ENCODE measurements around the gene PALM2AKAP2.

Gene PALM2AKAP2

GRCh38 chr9:109771796-109772531, 8.0 kb upstream of the PALM2AKAP2 start:
- DNase-seq (ENCODE audit: low read depth in 1 of 2, low spot score in 1 of 2), result no peak

DNA sequence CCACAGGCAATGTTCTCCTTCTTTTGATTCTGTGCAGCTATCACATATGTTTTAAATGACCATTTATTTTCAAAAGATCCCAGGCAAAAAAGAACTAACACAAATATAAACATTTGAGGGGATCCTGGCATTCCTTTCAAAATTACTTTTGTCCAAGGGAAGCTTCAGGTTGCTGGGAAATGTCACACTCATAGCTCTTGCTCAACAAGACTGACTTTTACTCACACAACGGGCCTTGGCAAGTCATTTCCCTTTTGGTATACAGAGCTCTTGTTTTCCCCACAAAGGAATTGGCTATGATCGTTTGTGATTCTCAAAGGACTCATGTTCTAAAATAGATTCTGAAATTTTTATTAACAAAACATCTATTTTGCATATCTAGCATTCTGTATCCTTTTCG, 4.5 kb upstream of the PALM2AKAP2 start:
- DNase-seq (ENCODE audit: low read depth in 1 of 2, low spot score in 1 of 2), result no peak

DNA sequence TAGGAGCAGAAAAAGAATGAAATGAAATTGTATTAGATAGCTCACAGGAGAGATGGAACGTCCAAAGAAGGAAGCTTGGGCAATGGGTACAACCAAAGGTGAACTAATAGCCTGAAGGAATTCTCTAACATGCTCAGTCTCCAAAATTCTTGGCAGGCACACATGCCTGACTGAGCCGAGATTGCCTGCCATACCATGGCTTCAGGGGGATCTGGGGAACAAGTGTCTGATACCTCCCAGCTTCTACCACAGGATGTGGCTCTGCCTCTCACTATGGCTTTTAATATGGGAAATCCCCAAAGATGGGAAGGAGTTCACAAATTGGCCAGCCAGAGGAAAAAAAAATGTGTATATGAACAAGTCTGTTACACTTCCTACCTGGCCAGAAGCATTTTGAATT, 3.6 kb upstream of the PALM2AKAP2 start:
- DNase-seq (ENCODE audit: low read depth in 1 of 2, low spot score in 1 of 2), result no peak

- DNase-seq (ENCODE audit: low read depth in 1 of 2, low spot score in 1 of 2), result no peak
Measured at GRCh38 chr9:109780453-109781033, 545 bp downstream of the PALM2AKAP2 start.

GRCh38 chr9:109781086-109781485, 1.1 kb downstream of the PALM2AKAP2 start:
- DNase-seq (ENCODE audit: low read depth in 1 of 2, low spot score in 1 of 2), result no peak

- no peak for DNase-seq (ENCODE audit: low read depth in 1 of 2, low spot score in 1 of 2)
Measured at GRCh38 chr9:109781541-109782197, 1.7 kb downstream of the PALM2AKAP2 start.

- DNase-seq (ENCODE audit: low read depth in 1 of 2, low spot score in 1 of 2), result no peak
Measured at GRCh38 chr9:109787735-109788134, 7.7 kb downstream of the PALM2AKAP2 start.

- DNase-seq (ENCODE audit: low read depth in 1 of 2, low spot score in 1 of 2), result no peak
Measured at GRCh38 chr9:109789556-109789955, 9.6 kb downstream of the PALM2AKAP2 start.

DNA sequence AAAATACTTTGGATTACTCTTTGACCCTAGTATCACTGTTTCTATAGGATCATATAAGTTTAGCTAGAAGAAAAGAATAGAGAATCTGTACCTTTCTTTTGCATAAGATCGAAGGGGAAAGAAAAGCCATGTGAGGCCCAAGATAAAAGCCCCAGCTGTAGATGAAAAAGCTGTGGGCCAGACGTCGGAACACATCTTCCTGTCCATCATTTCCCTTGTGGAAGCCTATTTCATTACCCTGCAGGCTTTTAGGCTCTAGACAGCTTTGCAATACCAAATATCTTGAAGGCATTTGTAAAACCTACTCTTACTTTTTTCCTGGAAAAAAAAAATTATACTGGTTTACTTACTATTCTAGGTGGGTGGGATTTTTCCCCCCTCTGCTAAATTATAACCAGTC, 10.0 kb downstream of the PALM2AKAP2 start:
- no peak for DNase-seq (ENCODE audit: low read depth in 1 of 2, low spot score in 1 of 2)

GRCh38 chr9:109791003-109791677, 11.1 kb downstream of the PALM2AKAP2 start:
- DNase-seq (ENCODE audit: low read depth in 1 of 2, low spot score in 1 of 2), result no peak

- DNase-seq (ENCODE audit: low read depth in 1 of 2, low spot score in 1 of 2), result no peak
Measured at GRCh38 chr9:109791747-109792146, 11.7 kb downstream of the PALM2AKAP2 start.

GRCh38 chr9:109792951-109793546, 13.1 kb downstream of the PALM2AKAP2 start:
- no peak for DNase-seq (ENCODE audit: low read depth in 1 of 2, low spot score in 1 of 2)

- no peak for DNase-seq (ENCODE audit: low read depth in 1 of 2, low spot score in 1 of 2)
Measured at GRCh38 chr9:109793921-109794320, 13.9 kb downstream of the PALM2AKAP2 start.

DNA sequence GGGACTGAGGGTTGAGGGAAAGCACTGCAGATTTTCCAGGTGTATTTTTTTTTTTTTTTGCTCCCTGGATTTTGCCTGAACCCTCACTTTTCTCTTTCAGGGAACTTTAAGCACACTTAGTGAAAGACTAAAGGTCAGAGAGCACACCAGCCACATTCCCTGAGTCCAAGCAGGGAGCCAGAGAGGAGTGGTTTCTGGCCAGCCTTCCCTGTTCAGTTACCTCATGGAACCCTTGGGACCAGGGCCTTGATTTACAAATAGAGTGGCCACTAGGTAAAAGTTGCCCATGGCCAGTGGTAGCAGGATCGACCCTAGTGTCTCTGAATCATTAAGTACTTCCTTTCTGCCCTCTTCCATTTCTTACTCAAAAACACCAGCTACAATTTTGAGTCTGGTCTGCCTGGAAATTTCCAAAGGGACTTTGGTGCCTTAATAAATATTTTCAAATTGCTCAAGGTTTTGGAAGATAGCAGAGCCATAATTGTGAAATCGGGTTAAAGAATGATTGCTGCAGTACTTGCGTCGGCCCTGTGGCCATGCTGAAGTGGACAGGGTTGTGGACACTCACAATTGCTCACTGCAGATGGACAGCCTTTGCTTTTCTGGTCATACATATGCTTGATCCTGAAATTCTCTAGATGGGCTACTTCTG, 14.5 kb downstream of the PALM2AKAP2 start:
- DNase-seq (ENCODE audit: low read depth in 1 of 2, low spot score in 1 of 2), result no peak

DNA sequence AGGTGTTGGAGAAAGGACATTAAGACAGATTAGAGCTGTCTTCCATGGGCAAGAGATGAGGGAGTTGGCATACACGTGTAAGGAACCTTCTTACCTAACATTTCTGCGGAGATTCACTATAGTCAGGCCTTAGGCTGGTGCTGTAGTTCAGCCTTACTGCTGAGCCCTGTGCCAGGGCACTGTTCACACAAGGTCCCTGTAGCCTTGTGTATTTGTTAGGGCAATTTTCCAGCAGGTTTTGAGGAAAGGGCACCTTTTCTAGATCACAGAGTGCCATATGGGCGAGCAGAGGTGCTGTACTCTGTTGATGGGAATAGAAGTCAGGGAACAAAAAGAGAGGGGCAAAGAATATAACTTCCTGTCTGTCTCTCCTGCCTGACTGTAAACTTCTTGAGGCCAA, 15.6 kb downstream of the PALM2AKAP2 start:
- no peak for DNase-seq (ENCODE audit: low read depth in 1 of 2, low spot score in 1 of 2)

DNA sequence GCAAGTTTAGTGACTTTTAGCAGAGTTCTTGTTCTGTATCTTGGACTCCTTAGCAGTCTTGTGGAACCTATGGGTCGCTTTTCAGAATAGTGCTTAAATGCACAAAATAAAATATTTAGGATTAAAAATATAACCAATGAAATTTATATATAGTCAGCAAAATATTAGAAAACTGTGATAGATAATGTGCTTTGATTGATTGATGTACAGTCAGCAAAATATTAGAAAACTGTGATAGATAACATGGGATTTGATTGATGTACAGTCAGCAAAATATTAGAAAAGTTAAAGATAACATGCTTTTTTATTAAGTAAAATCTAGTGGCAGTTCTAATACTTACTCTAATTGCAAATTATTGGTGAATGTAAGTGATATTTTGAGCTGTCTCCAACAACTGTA, 16.1 kb downstream of the PALM2AKAP2 start:
- no peak for DNase-seq (ENCODE audit: low read depth in 1 of 2, low spot score in 1 of 2)

DNA sequence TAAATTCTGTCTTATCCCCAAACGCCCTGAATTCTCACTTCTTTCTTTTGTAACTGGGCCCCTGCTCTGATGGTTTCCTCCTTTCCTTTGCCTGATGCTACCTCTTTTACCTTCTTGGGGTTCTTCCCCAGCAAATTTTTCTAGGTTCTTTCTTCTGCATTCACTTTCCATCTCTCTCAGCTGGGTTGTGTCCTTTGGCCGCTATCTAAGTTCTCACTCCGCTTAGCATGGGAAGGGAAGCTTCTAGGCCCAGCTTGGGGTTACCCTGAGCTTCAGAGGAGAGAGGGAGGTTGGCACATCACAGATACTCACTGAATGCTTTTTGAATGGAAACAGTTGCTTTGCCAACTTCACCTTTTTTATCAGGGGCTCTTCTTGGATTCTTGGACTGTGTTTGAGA, 17.0 kb downstream of the PALM2AKAP2 start:
- DNase-seq (ENCODE audit: low read depth in 1 of 2, low spot score in 1 of 2), result no peak

GRCh38 chr9:109797509-109797908, 17.5 kb downstream of the PALM2AKAP2 start:
- DNase-seq (ENCODE audit: low read depth in 1 of 2, low spot score in 1 of 2), result no peak

DNA sequence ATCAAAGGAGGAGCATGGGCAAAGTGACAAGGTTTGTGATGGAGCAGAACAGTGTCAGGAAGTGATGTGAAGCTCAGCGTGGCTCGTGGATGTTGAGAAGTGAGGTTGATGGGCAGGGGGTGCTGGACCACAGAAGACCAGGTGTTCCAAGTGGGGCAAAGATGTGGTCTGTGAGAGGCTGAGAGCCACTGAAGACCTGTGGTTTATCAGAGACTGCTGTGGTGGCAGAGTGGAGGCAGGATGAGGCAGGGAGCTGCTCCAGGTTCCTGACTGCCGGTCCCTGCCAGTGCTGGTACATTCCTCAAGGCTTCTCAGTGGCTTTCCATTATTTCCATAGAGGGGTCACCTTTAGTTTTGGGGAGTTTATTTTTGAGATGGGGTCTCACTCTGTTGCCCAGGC, 19.1 kb downstream of the PALM2AKAP2 start:
- DNase-seq (ENCODE audit: low read depth in 1 of 2, low spot score in 1 of 2), result no peak

GRCh38 chr9:109799792-109800191, 19.8 kb downstream of the PALM2AKAP2 start:
- no peak for DNase-seq (ENCODE audit: low read depth in 1 of 2, low spot score in 1 of 2)

DNA sequence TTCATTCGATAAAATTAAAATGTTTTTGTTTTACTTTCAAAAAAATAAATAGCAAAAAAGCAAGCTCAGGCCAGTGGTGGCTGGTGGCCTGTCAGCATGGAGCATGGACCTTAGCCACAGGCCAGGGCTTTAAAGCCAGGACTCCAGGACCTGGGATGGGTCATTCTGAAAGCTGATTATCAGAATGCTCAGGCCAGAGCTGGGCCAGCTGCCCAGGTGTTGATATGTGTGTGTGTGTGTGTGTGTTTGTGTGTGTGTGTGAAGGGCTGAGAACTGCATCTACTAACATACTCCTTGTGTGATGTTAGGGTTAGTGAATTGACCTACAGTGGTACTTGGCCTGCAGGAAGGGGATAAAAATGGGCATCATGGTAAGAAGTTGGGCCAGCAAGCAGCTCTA, 21.5 kb downstream of the PALM2AKAP2 start:
- no peak for DNase-seq (ENCODE audit: low read depth in 1 of 2, low spot score in 1 of 2)

Measured in activated CD4-positive, alpha-beta T cell treated with anti-CD3 and anti-CD28 coated beads, Interleukin-2, amount 50 U/mL, for 24 hours (primary cell).